RWPE2 (cell line): ENCODE results near the gene ATF4.

ENCODE experiments used
- ATAC-seq: fragments of 200-7000 bp; cut with Tn5 transposase; 3 replicates; pipeline ENCODE4 v1.9.1; 2021; ENCODE audit warnings: low read depth
- DNase-seq: peaks from one replicate; pipeline ENCODE4 v3.0.0-alpha.2; 2020; ENCODE audit warnings: low spot score
- H3K27ac ChIP-seq: fragments of 450-650 bp; 2 replicates; pipeline ENCODE4 v1.5.1; 2017; ENCODE audit warnings: mild to moderate bottlenecking; ENCODE audit not compliant: poor library complexity, severe bottlenecking
- H3K27me3 ChIP-seq: fragments of 250-450 bp; sonication (Bioruptor Pico); 2 replicates; pipeline ENCODE4 v1.5.1; 2021; ENCODE audit warnings: mild to moderate bottlenecking, moderate library complexity; ENCODE audit not compliant: insufficient read depth, poor library complexity, severe bottlenecking
- H3K36me3 ChIP-seq: fragments of 250-450 bp; sonication (Bioruptor Pico); 2 replicates; pipeline ENCODE4 v1.5.1; 2020; ENCODE audit warnings: low read depth, mild to moderate bottlenecking, moderate library complexity
- H3K4me1 ChIP-seq: fragments of 250-450 bp; sonication (Bioruptor Pico); 2 replicates; pipeline ENCODE4 v1.5.1; 2021; ENCODE audit warnings: mild to moderate bottlenecking, moderate library complexity; ENCODE audit not compliant: insufficient read depth, poor library complexity, severe bottlenecking
- H3K4me3 ChIP-seq: fragments of 250-450 bp; sonication (Bioruptor Pico); 2 replicates; pipeline ENCODE4 v1.5.1; 2021; ENCODE audit warnings: mild to moderate bottlenecking, moderate library complexity; ENCODE audit not compliant: severe bottlenecking
- H3K9me3 ChIP-seq: fragments of 250-450 bp; sonication (Bioruptor Pico); 2 replicates; pipeline ENCODE4 v1.5.1; 2021; ENCODE audit warnings: mild to moderate bottlenecking, moderate library complexity; ENCODE audit not compliant: severe bottlenecking
- TF ChIP-seq, protein P1 (sequence below): fragments of 450-650 bp; IDR thresholded peaks from one replicate; pipeline ENCODE4 v1.5.1; 2017; ENCODE audit warnings: mild to moderate bottlenecking, moderate library complexity; ENCODE audit not compliant: poor library complexity, severe bottlenecking

Gene ATF4

DNA sequence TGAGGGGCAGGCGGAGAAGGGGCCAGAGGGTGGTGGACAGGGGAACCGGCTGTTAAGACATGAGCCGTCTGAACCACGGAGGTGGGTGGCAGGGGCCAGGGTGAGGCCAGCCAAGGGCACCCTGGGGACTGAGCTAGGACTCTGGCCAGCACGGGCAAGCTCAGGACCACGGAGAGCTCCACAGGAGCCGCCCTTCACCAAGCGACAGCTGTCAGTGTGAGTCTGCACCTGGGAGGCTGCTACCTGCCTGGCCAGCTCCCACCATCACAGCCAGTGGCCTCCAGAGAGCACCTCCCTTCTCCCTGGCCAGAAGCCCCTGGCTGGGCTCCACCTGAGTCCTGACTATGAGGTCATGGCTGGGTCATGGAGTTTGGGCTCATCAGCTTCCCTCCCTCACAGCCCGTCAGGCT is 41.9 kb upstream of the ATF4 start:
- Histone ChIP-seq H3K9me3 (no peaks in the 10 kb centered on the region), H3K36me3 (no peaks in the 10 kb centered on the region), H3K4me3 (no peak overlapping the region), H3K27ac (no peak overlapping the region), H3K4me1 (no peaks in the 10 kb centered on the region), H3K27me3 (no peaks in the 10 kb centered on the region)
- ATAC-seq (peak; percentile 75), DNase-seq (no peak)
- TF ChIP-seq, protein P1, sequence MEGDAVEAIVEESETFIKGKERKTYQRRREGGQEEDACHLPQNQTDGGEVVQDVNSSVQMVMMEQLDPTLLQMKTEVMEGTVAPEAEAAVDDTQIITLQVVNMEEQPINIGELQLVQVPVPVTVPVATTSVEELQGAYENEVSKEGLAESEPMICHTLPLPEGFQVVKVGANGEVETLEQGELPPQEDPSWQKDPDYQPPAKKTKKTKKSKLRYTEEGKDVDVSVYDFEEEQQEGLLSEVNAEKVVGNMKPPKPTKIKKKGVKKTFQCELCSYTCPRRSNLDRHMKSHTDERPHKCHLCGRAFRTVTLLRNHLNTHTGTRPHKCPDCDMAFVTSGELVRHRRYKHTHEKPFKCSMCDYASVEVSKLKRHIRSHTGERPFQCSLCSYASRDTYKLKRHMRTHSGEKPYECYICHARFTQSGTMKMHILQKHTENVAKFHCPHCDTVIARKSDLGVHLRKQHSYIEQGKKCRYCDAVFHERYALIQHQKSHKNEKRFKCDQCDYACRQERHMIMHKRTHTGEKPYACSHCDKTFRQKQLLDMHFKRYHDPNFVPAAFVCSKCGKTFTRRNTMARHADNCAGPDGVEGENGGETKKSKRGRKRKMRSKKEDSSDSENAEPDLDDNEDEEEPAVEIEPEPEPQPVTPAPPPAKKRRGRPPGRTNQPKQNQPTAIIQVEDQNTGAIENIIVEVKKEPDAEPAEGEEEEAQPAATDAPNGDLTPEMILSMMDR: no peak

DNA sequence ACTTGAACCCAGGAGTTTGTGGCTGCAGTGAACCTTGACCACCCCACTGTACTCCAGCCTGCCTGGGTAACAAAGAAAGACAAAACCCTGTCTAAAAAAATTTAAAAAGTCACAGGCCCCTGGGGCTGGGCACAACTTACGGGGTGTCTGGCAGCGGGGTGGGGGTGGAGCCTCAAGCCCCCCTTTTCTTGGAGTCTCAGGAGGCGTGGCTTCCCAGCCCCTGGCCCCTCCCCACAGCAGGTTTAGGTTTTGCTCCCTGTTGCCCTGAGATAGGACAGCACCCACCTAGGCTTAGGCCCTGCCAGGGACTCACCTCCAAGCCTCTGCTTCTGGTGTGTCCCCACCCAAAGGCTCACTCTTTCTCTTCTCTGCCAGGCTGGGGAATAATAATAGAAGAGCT is 41.1 kb upstream of the ATF4 start:
- TF ChIP-seq, protein P1: no peak
- Histone ChIP-seq H3K9me3 (no peaks in the 10 kb centered on the region), H3K4me3 (no peak overlapping the region), H3K36me3 (no peaks in the 10 kb centered on the region), H3K27me3 (no peaks in the 10 kb centered on the region), H3K4me1 (no peaks in the 10 kb centered on the region), H3K27ac (no peak overlapping the region)
- ATAC-seq (no peak), DNase-seq (no peak)

DNA sequence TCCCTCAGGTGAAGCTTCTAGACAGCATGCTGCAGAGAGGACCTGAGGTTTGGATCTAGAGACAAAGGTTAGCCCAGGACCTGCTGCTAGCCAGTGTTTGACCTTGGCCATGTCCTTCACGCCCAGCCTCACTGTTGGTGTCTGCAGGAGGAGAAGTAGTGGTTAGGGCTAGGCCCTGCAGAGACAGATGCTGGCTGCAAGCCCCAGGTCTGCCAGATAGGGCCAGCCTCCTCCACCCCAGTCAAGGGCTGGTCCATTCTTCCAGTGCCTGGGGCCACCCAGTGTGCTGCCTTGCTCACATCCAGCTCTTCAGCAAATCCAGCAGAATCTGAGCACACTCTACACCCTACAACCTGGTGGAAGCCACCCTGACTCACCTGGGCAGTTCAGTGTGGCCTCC is 39.8 kb upstream of the ATF4 start:
- no peaks in the 10 kb centered on the region for H3K4me1 ChIP-seq
- H3K4me3 ChIP-seq: no peak overlapping the region
- TF ChIP-seq, protein P1: no peak
- H3K27ac ChIP-seq: no peak overlapping the region
- no peaks in the 10 kb centered on the region for H3K27me3 ChIP-seq
- ATAC-seq: no peak
- no peaks in the 10 kb centered on the region for H3K9me3 ChIP-seq
- no peak for DNase-seq
- no peaks in the 10 kb centered on the region for H3K36me3 ChIP-seq

DNA sequence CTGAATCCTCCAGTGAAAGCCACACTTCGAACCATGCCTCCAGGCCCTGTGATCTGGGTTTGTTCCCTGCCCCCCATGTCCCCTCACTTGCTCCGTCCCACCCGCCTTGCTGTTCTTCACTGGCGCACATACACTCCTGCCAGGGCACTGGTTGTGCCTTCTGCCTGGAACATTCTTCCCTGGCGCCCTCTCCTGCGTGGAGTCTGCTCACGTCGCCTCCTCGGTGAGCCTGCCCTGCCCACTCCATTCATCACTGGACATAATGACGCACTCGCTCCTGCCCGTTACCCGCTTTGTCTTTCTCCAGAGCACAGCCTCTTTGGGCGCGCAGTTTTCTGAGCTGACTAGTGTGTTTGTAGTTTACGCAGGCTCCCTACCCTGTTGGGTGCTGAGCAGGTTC is 39.3 kb upstream of the ATF4 start:
- H3K4me1 ChIP-seq: no peaks in the 10 kb centered on the region
- ATAC-seq: no peak
- TF ChIP-seq, protein P1: no peak
- H3K27me3 ChIP-seq: no peaks in the 10 kb centered on the region
- H3K27ac ChIP-seq: no peak overlapping the region
- no peaks in the 10 kb centered on the region for H3K36me3 ChIP-seq
- DNase-seq: no peak
- no peak overlapping the region for H3K4me3 ChIP-seq
- H3K9me3 ChIP-seq: no peaks in the 10 kb centered on the region

DNA sequence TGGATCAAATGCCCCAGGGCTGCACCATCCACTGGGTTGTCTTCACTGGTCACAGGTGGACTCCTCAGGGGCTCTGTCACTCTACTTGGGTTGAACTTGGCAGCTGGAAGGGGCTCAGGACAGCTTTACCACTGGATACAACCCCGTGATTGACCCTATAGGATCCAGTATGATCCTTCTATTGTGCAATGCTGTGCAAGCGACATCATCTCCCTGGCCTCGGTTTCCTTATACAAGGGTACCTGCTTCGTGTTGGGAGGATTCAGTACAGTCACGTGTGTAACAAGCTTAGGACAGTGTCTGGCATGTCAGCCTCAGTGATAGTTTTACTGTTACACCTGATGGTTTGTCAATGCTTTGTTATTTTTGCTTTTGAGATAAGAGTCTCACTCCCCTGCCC is 38.8 kb upstream of the ATF4 start:
- no peak for DNase-seq
- no peaks in the 10 kb centered on the region for H3K27me3 ChIP-seq
- no peak for ATAC-seq
- H3K4me1 ChIP-seq: no peaks in the 10 kb centered on the region
- TF ChIP-seq, protein P1: no peak
- H3K27ac ChIP-seq: no peak overlapping the region
- H3K9me3 ChIP-seq: no peaks in the 10 kb centered on the region
- no peak overlapping the region for H3K4me3 ChIP-seq
- no peaks in the 10 kb centered on the region for H3K36me3 ChIP-seq
